HCT116 (cell line): ENCODE measurements around the gene SMC2. TPM values are rescaled to one million over a fixed set of nuclear protein-coding genes. Genes with fewer than 3 reads are reported as not detected.

Experiments used
- ATAC-seq: fragments of 200-7000 bp; cut with Tn5 transposase; 2 replicates; pipeline ENCODE4 v1.9.1; 2020; ENCODE audit warnings: mild to moderate bottlenecking, moderate library complexity
- BruUV-seq: library from RNA; stranded (reverse); fragments of 400-500 nt; replicated peaks from 2 replicates; lab custom pipeline; 2021; lab: Mats Ljungman, UMichigan
- CTCF ChIA-PET: fragments of 300-600 bp; sonication (Branson Sonifier 250); formaldehyde crosslinking; loops from one replicate; lab custom pipeline; 2021; ENCODE audit warnings: antibody characterized with exemption; lab: Charles Lee
- POLR2A ChIA-PET: fragments of 300-600, 350-600 bp; sonication (Branson Sonifier 250); formaldehyde crosslinking; loops from one replicate; lab custom pipeline; 2021; ENCODE audit warnings: antibody characterized with exemption; lab: Charles Lee
- RAD21 ChIA-PET, 2 experiments: fragments of 300-600 bp; sonication (Branson Sonifier 250); formaldehyde crosslinking; loops; one replicate each; lab custom pipeline; 2023; ENCODE audit warnings: low total read pairs in 2 of 2; ENCODE audit not compliant: uncharacterized antibody in 2 of 2, unreplicated experiment in 2 of 2, low non-redundant PET in 1 of 2; lab: Charles Lee
- DNase-seq: peaks from one replicate; pipeline ENCODE4 v3.0.0-alpha.2; 2010; ENCODE audit warnings: low read depth, low spot score
- H2AFZ ChIP-seq: fragments of 200-600 bp; shearing (Covaris generic), sonication (generic); 2 replicates; pipeline ENCODE4 v1.6.1; 2017; ENCODE audit warnings: low read depth, mixed run types, mixed read lengths, antibody characterized with exemption, low read length; ENCODE audit not compliant: poor library complexity, severe bottlenecking
- H3K27ac ChIP-seq: 2 replicates; pipeline ENCODE4 v1.5.1; 2012; ENCODE audit warnings: low read depth, low read length
- H3K27me3 ChIP-seq: fragments of 200-600 bp; sonication (generic); 2 replicates; pipeline ENCODE4 v1.6.1; 2016; ENCODE audit warnings: mixed run types, low read length, mixed read lengths; ENCODE audit not compliant: insufficient read depth
- H3K36me3 ChIP-seq, 2 experiments: fragments of 200-500 bp in 1 of 2; fragments of 200-600 bp in 1 of 2; sonication (Bioruptor generic) in 1 of 2; sonication (generic) in 1 of 2; 2 replicates each; pipeline versions ENCODE4 v1.5.1 to v1.6.1; 2014 to 2016; ENCODE audit warnings: low read length in 2 of 2, inconsistent platforms in 1 of 2, mixed read lengths in 1 of 2, mixed run types in 1 of 2; ENCODE audit not compliant: insufficient read depth in 2 of 2, control insufficient read depth in 1 of 2
- H3K4me1 ChIP-seq, 2 experiments: fragments of 200-600 bp in 1 of 2; sonication (generic) in 1 of 2; 2 replicates each; pipeline versions ENCODE4 v1.5.1 to v1.6.1; 2012 to 2017; ENCODE audit warnings: low read length in 2 of 2, inconsistent platforms in 1 of 2, mild to moderate bottlenecking in 1 of 2, mixed read lengths in 1 of 2, mixed run types in 1 of 2, moderate library complexity in 1 of 2; ENCODE audit not compliant: insufficient read depth in 2 of 2, control insufficient read depth in 1 of 2
- H3K4me2 ChIP-seq: fragments of 200-600 bp; sonication (generic); 2 replicates; pipeline ENCODE4 v1.6.1; 2017; ENCODE audit warnings: mixed run types, low read length, mixed read lengths
- H3K4me3 ChIP-seq, 2 experiments: fragments of 200-600 bp in 1 of 2; sonication (generic) in 1 of 2; replicated peaks in 1 of 2; 2 replicates each; pipeline ENCODE4 v1.5.1; 2011 to 2016; ENCODE audit warnings: low read length in 2 of 2, control low read depth in 1 of 2, low read depth in 1 of 2, mild to moderate bottlenecking in 1 of 2, mixed read lengths in 1 of 2, mixed run types in 1 of 2
- H3K79me2 ChIP-seq: fragments of 200-600 bp; sonication (generic); 2 replicates; pipeline ENCODE4 v1.6.1; 2017; ENCODE audit warnings: mild to moderate bottlenecking, mixed run types, low read length, moderate library complexity, mixed read lengths; ENCODE audit not compliant: insufficient read depth
- H3K9ac ChIP-seq: fragments of 200-600 bp; sonication (generic); 2 replicates; pipeline ENCODE4 v1.6.1; 2016; ENCODE audit warnings: low read length, mixed read lengths
- H3K9me2 ChIP-seq: fragments of 200-600 bp; sonication (generic), shearing (Covaris generic); 2 replicates; pipeline ENCODE4 v1.6.1; 2017; ENCODE audit warnings: mixed run types, mild to moderate bottlenecking, moderate library complexity; ENCODE audit not compliant: insufficient read depth
- H3K9me3 ChIP-seq, 2 experiments: fragments of 200-500 bp in 1 of 2; fragments of 200-600 bp in 1 of 2; sonication (Bioruptor generic) in 1 of 2; sonication (generic) in 1 of 2; 2 replicates each; pipeline ENCODE4 v1.6.1; 2014 to 2017; ENCODE audit warnings: low read length in 2 of 2, mixed read lengths in 2 of 2, inconsistent platforms in 1 of 2, low read depth in 1 of 2, mild to moderate bottlenecking in 1 of 2, mixed run types in 1 of 2, moderate library complexity in 1 of 2; ENCODE audit not compliant: control insufficient read depth in 1 of 2, insufficient read depth in 1 of 2
- H4K20me1 ChIP-seq: fragments of 200-600 bp; sonication (generic), shearing (Covaris generic); 2 replicates; pipeline ENCODE4 v1.6.1; 2017; ENCODE audit warnings: mixed run types, mild to moderate bottlenecking, moderate library complexity; ENCODE audit not compliant: insufficient read depth
- ATF3 ChIP-seq: IDR thresholded peaks from 2 replicates; pipeline ENCODE4 v1.6.1; 2012
- EZH2 ChIP-seq: fragments of 200-600 bp; sonication (generic); IDR thresholded peaks from 2 replicates; pipeline ENCODE4 v1.6.1; 2017; ENCODE audit warnings: antibody characterized with exemption, mixed run types
- EZH2phosphoT487 ChIP-seq: fragments of 200-600 bp; IDR thresholded peaks from 2 replicates; pipeline ENCODE4 v1.6.1; 2018; ENCODE audit warnings: antibody characterized with exemption, borderline replicate concordance
- JUND ChIP-seq: IDR thresholded peaks from 2 replicates; pipeline ENCODE4 v1.6.1; 2012
- POLR2AphosphoS5 ChIP-seq: IDR thresholded peaks from 2 replicates; pipeline ENCODE4 v1.6.1; 2011; ENCODE audit warnings: mild to moderate bottlenecking, low read depth, low read length, moderate library complexity
- RAD21 ChIP-seq: IDR thresholded peaks from 2 replicates; pipeline ENCODE4 v1.6.1; 2012; ENCODE audit warnings: low read depth, mild to moderate bottlenecking
- SIN3A ChIP-seq: IDR thresholded peaks from 2 replicates; pipeline ENCODE4 v1.6.1; 2012; ENCODE audit warnings: low read depth
- ZNF274 ChIP-seq: fragments of 200-500 bp; sonication (Bioruptor generic); IDR thresholded peaks from 2 replicates; pipeline ENCODE4 v1.6.1; 2014; ENCODE audit warnings: mild to moderate bottlenecking, low read depth, low read length, inconsistent platforms
- intact Hi-C: fragments of 100-400 bp; cut with micrococcal nuclease; formaldehyde crosslinking; loops from 2 replicates; pipeline ENCODE4 v1.10.0; 2022
- total RNA-seq: library from RNA; stranded (reverse); gene quantifications from one replicate; pipeline ENCODE4 v1.2.1, GENCODE V29; 2021; ENCODE audit not compliant: unreplicated experiment
- TF ChIP-seq, protein P1 (sequence below): IDR thresholded peaks from 2 replicates; pipeline ENCODE4 v1.6.1; 2012
- TF ChIP-seq, protein P2 (sequence below): IDR thresholded peaks from 2 replicates; pipeline ENCODE4 v1.6.1; 2011; ENCODE audit warnings: mild to moderate bottlenecking, low read length, moderate library complexity; ENCODE audit not compliant: insufficient replicate concordance; ENCODE audit errors: extremely low read depth
- TF ChIP-seq, protein P3 (sequence below), 3 experiments: fragments of 200-600 bp in 1 of 3; sonication (generic) in 1 of 3; IDR thresholded peaks in 2 of 3; conservative IDR thresholded peaks in 1 of 3; 2 replicates each; pipeline ENCODE4 v1.5.1; 2012 to 2017; ENCODE audit warnings: low read depth in 2 of 3, low read length in 2 of 3, antibody characterized with exemption in 1 of 3, borderline replicate concordance in 1 of 3, control low read depth in 1 of 3, mild to moderate bottlenecking in 1 of 3, mixed read lengths in 1 of 3, mixed run types in 1 of 3, moderate library complexity in 1 of 3; ENCODE audit not compliant: insufficient read depth in 1 of 3

The SMC2 gene
- total RNA-seq, 1 experiment from 2014 or later = 20.5 TPM

DNA sequence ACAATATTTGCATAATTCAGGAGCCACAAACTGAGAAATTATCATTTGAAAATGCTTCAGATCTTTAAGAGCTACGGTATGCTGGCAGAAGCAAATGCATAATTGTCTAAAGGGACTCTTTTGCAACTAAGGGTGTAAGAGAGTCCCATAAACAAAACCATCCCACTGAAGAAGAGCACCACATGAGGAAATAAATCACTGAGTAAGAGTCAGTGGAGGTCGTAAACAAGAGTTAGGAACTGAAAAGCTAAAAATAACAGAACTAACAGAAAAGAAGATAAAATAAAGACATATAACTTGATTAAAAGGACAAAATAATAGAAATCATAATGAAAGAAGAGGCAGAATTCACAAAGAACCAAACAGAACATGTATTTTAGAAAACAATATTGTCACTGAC lies 3.5 kb upstream of the SMC2 start:
- intact Hi-C loops = no loop called here
- TF ChIP-seq, protein P1, sequence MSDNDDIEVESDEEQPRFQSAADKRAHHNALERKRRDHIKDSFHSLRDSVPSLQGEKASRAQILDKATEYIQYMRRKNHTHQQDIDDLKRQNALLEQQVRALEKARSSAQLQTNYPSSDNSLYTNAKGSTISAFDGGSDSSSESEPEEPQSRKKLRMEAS = no peak
- TF ChIP-seq ATF3 = no peak
- TF ChIP-seq SIN3A = no peak
- no peak for TF ChIP-seq ZNF274
- TF ChIP-seq POLR2AphosphoS5 = no peak
- TF ChIP-seq, protein P2, sequence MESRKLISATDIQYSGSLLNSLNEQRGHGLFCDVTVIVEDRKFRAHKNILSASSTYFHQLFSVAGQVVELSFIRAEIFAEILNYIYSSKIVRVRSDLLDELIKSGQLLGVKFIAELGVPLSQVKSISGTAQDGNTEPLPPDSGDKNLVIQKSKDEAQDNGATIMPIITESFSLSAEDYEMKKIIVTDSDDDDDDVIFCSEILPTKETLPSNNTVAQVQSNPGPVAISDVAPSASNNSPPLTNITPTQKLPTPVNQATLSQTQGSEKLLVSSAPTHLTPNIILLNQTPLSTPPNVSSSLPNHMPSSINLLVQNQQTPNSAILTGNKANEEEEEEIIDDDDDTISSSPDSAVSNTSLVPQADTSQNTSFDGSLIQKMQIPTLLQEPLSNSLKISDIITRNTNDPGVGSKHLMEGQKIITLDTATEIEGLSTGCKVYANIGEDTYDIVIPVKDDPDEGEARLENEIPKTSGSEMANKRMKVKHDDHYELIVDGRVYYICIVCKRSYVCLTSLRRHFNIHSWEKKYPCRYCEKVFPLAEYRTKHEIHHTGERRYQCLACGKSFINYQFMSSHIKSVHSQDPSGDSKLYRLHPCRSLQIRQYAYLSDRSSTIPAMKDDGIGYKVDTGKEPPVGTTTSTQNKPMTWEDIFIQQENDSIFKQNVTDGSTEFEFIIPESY = no peak
- no peak for TF ChIP-seq JUND
- TF ChIP-seq RAD21 = no peak
- TF ChIP-seq EZH2phosphoT487 = no peak
- no peak for TF ChIP-seq EZH2
- TF ChIP-seq, protein P3, sequence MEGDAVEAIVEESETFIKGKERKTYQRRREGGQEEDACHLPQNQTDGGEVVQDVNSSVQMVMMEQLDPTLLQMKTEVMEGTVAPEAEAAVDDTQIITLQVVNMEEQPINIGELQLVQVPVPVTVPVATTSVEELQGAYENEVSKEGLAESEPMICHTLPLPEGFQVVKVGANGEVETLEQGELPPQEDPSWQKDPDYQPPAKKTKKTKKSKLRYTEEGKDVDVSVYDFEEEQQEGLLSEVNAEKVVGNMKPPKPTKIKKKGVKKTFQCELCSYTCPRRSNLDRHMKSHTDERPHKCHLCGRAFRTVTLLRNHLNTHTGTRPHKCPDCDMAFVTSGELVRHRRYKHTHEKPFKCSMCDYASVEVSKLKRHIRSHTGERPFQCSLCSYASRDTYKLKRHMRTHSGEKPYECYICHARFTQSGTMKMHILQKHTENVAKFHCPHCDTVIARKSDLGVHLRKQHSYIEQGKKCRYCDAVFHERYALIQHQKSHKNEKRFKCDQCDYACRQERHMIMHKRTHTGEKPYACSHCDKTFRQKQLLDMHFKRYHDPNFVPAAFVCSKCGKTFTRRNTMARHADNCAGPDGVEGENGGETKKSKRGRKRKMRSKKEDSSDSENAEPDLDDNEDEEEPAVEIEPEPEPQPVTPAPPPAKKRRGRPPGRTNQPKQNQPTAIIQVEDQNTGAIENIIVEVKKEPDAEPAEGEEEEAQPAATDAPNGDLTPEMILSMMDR (IDR thresholded peaks at IDR 0.05 in 2 of 3, conservative IDR thresholded peaks at IDR 0.05 in 1 of 3; ENCODE audit: borderline replicate concordance in 1 of 3, insufficient read depth in 1 of 3, low read depth in 2 of 3, low read length in 2 of 3) = no peak
- TF ChIP-seq, all 23 proteins: peak for 0

More for the DNA sequence above, 3.5 kb upstream of the SMC2 start:
- no peak overlapping the region for H3K9ac ChIP-seq
- ChIA-PET CTCF (no interaction called here), POLR2A (no interaction called here), RAD21 (no interaction called here)
- H4K20me1 ChIP-seq = no peaks in the 10 kb centered on the region
- no peak overlapping the region for H2AFZ ChIP-seq
- H3K79me2 ChIP-seq = peaks cover 27% of the 10 kb centered on the region
- DNase-seq (no peak), ATAC-seq (no peak)
- H3K4me2 ChIP-seq = no peak overlapping the region
- no peaks in the 10 kb centered on the region for H3K9me3 ChIP-seq
- peaks cover 11 to 15% of the 10 kb centered on the region in 2 experiments; a peak in 3 of 4 replicates for H3K4me1 ChIP-seq
- BruUV-seq = no TSS peak
- no peak overlapping the region for H3K27ac ChIP-seq
- no peaks in the 10 kb centered on the region for H3K36me3 ChIP-seq
- no peaks in the 10 kb centered on the region for H3K9me2 ChIP-seq
- H3K27me3 ChIP-seq = no peaks in the 10 kb centered on the region
- no peak overlapping the region for H3K4me3 ChIP-seq
